ENCODE results near the gene RAB3IL1.
A peak's percentile ranks its signal among the peaks of the same experiment; 100 is the strongest.
"Not testable (repeated sequence)": the region's sequence is repeated elsewhere in the genome, so short reads cannot be mapped to it uniquely, and the experiment has no call there.

Gene RAB3IL1

GRCh38 chr11:61885784-61886580 lies 31.4 kb downstream of the RAB3IL1 start:
- DNase-seq (ENCODE audit: low read depth, low spot score), result no peak

GRCh38 chr11:61885166-61885778 lies 32.1 kb downstream of the RAB3IL1 start:
- DNase-seq (ENCODE audit: low read depth, low spot score), result no peak

GRCh38 chr11:61883947-61884346 lies 33.4 kb downstream of the RAB3IL1 start:
- no peak for DNase-seq (ENCODE audit: low read depth, low spot score)

GRCh38 chr11:61883327-61883726 lies 34.0 kb downstream of the RAB3IL1 start:
- DNase-seq (ENCODE audit: low read depth, low spot score), result no peak

GRCh38 chr11:61882879-61883278 lies 34.5 kb downstream of the RAB3IL1 start:
- DNase-seq (ENCODE audit: low read depth, low spot score), result no peak

- not testable (repeated sequence) for DNase-seq (ENCODE audit: low read depth, low spot score)
Measured at GRCh38 chr11:61882267-61882666, 35.1 kb downstream of the RAB3IL1 start.

GRCh38 chr11:61881397-61881796 lies 36.0 kb downstream of the RAB3IL1 start:
- no peak for DNase-seq (ENCODE audit: low read depth, low spot score)

GRCh38 chr11:61880454-61880853 lies 36.9 kb downstream of the RAB3IL1 start:
- no peak for DNase-seq (ENCODE audit: low read depth, low spot score)

GRCh38 chr11:61880031-61880430 lies 37.3 kb downstream of the RAB3IL1 start:
- DNase-seq (ENCODE audit: low read depth, low spot score), result no peak

GRCh38 chr11:61879152-61879551 lies 38.2 kb downstream of the RAB3IL1 start:
- DNase-seq (ENCODE audit: low read depth, low spot score), result no peak

GRCh38 chr11:61875698-61876097 lies 41.7 kb downstream of the RAB3IL1 start:
- no peak for DNase-seq (ENCODE audit: low read depth, low spot score)

GRCh38 chr11:61874853-61875252 lies 42.5 kb downstream of the RAB3IL1 start:
- DNase-seq (ENCODE audit: low read depth, low spot score), result no peak

GRCh38 chr11:61874377-61874809 lies 43.0 kb downstream of the RAB3IL1 start:
- no peak for DNase-seq (ENCODE audit: low read depth, low spot score)

- DNase-seq (ENCODE audit: low read depth, low spot score), result no peak
Measured at GRCh38 chr11:61873588-61874376, 43.6 kb downstream of the RAB3IL1 start.

- no peak for DNase-seq (ENCODE audit: low read depth, low spot score)
Measured at GRCh38 chr11:61872935-61873565, 44.3 kb downstream of the RAB3IL1 start.

- peak; percentile 45 for DNase-seq (ENCODE audit: low read depth, low spot score)
Measured at GRCh38 chr11:61871158-61871597, 46.2 kb downstream of the RAB3IL1 start.

GRCh38 chr11:61870541-61871031 lies 46.8 kb downstream of the RAB3IL1 start:
- DNase-seq (ENCODE audit: low read depth, low spot score), result no peak

- DNase-seq (ENCODE audit: low read depth, low spot score), result no peak
Measured at GRCh38 chr11:61869708-61870451, 47.5 kb downstream of the RAB3IL1 start.

- DNase-seq (ENCODE audit: low read depth, low spot score), result no peak
Measured at GRCh38 chr11:61869429-61869707, 48.0 kb downstream of the RAB3IL1 start.

GRCh38 chr11:61868571-61869428 lies 48.6 kb downstream of the RAB3IL1 start:
- no peak for DNase-seq (ENCODE audit: low read depth, low spot score)
